Nephron (organoid): ENCODE results near the gene CNKSR3.

Experiments used
- H3K27ac Mint-ChIP-seq, 3 experiments: 2 replicates each; pipeline ENCODE4 v1.8.0; 2020; ENCODE audit warnings: mixed read lengths in 3 of 3, mild to moderate bottlenecking in 2 of 3, moderate library complexity in 1 of 3
- H3K27me3 Mint-ChIP-seq: 2 replicates; pipeline ENCODE4 v1.8.0; 2021; ENCODE audit warnings: low read depth, mild to moderate bottlenecking, moderate library complexity, mixed read lengths
- H3K36me3 Mint-ChIP-seq: 2 replicates; pipeline ENCODE4 v1.8.0; 2020; ENCODE audit warnings: low read depth, mixed read lengths
- H3K4me1 Mint-ChIP-seq: 2 replicates; pipeline ENCODE4 v1.8.0; 2020; ENCODE audit warnings: mixed read lengths
- H3K4me3 Mint-ChIP-seq, 3 experiments: 2 replicates each; pipeline ENCODE4 v1.8.0; 2020; ENCODE audit warnings: mild to moderate bottlenecking in 3 of 3, mixed read lengths in 3 of 3, moderate library complexity in 2 of 3
- H3K9me3 Mint-ChIP-seq: 2 replicates; pipeline ENCODE4 v1.8.0; 2020; ENCODE audit warnings: mixed read lengths
- TF ChIP-seq, protein P1 (sequence below), 3 experiments: fragments of 200-600 bp; sonication (generic); IDR thresholded peaks; one replicate each; pipeline ENCODE4 v1.5.0; 2021; ENCODE audit warnings: antibody characterized with exemption in 3 of 3; ENCODE audit not compliant: unreplicated experiment in 3 of 3

The CNKSR3 gene

DNA sequence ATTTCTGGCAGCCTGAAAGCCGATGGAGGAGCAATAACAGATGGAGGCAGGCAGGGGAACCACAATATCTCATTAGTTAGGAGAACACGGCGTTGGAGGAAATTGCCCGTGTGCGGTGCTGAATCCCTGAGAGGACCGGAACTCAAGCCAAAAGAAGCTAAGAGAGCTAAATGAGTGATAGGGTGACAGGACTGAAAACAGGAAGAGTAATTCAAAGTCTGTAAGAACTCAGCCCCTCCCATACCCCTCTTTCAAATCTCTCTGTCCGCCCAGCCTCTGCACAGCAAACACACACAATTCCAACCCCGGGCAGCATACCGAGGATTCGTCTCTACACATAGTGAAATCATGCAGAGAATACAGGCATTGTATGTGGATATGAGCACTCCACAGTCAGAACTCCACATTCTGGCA lies 151.3 kb downstream of the CNKSR3 start:
- no peaks in the 10 kb centered on the region for H3K36me3 Mint-ChIP-seq
- peaks cover 29% of the 10 kb centered on the region for H3K4me1 Mint-ChIP-seq
- TF ChIP-seq, protein P1, sequence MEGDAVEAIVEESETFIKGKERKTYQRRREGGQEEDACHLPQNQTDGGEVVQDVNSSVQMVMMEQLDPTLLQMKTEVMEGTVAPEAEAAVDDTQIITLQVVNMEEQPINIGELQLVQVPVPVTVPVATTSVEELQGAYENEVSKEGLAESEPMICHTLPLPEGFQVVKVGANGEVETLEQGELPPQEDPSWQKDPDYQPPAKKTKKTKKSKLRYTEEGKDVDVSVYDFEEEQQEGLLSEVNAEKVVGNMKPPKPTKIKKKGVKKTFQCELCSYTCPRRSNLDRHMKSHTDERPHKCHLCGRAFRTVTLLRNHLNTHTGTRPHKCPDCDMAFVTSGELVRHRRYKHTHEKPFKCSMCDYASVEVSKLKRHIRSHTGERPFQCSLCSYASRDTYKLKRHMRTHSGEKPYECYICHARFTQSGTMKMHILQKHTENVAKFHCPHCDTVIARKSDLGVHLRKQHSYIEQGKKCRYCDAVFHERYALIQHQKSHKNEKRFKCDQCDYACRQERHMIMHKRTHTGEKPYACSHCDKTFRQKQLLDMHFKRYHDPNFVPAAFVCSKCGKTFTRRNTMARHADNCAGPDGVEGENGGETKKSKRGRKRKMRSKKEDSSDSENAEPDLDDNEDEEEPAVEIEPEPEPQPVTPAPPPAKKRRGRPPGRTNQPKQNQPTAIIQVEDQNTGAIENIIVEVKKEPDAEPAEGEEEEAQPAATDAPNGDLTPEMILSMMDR (IDR thresholded peaks at IDR 0.05; ENCODE audit: unreplicated experiment in 3 of 3): no peak
- no peaks in the 10 kb centered on the region for H3K27me3 Mint-ChIP-seq
- H3K27ac Mint-ChIP-seq: peak overlapping the region in 2 of 3 experiments; percentile 41 to 76
- H3K9me3 Mint-ChIP-seq: no peaks in the 10 kb centered on the region
- peak overlapping the region in 2 of 3 experiments; percentile 52 to 60 for H3K4me3 Mint-ChIP-seq

DNA sequence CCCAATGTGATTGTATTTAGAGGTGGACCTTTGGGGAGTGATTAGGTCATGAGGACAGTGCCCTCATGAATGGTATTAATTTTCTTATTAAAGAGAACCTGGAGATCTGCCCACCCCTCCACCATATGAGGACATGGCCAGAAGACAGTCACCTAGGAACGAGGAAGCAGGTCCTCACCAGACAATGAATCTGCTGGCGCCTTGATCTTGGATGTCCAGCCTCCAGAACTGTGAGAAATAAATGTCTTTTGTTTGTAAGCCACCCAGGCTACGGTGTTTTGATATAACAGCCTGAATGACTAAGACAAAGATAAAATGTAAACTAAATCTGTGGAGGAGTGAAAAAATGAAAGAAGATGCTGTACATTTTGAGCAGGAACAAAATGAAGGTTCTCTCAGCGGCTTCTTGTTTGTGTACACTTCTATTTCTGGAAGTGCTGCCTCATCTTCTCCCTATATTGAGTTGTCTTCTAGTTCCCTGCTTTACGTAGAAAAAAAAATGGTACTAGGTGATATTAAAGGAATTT lies 152.4 kb downstream of the CNKSR3 start:
- Mint-ChIP-seq H3K27ac (no peak overlapping the region), H3K4me1 (peaks cover 18% of the 10 kb centered on the region), H3K4me3 (no peak overlapping the region), H3K36me3 (no peaks in the 10 kb centered on the region), H3K9me3 (no peaks in the 10 kb centered on the region), H3K27me3 (no peaks in the 10 kb centered on the region)
- TF ChIP-seq, protein P1 (IDR thresholded peaks at IDR 0.05; ENCODE audit: unreplicated experiment in 3 of 3): no peak

DNA sequence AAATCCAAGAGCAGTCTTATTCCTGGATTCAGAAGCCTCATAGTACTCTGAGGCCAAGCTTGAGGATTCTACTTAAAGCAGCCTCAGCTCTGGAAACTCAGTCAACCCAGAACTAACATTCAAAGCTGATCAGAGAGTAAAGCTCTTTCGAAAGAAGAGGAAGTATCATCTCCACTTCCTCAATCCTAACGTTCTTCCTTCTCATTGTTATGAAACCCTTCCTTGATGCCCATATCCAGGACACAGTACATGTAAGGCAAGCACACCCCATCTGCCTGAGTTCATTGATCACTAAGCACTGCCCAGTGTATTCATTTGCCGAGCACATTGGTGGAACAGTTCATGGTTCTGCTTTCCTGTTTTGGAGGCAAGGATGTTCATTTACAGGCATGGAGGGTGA lies 153.8 kb downstream of the CNKSR3 start, which contains the start of gene IPCEF1:
IPCEF1 (minus strand) TSS at position 114 of the 400 bp plus-strand sequence. CDS start 90,856 bp downstream, outside the sequence.
- Mint-ChIP-seq H3K27me3 (no peaks in the 10 kb centered on the region), H3K36me3 (no peaks in the 10 kb centered on the region), H3K27ac (no peak within 1 kb of the TSS), H3K9me3 (no peaks in the 10 kb centered on the region), H3K4me1 (peaks cover 10% of the 10 kb centered on the region), H3K4me3 (no peak within 1 kb of the TSS)
- TF ChIP-seq, protein P1 (IDR thresholded peaks at IDR 0.05; ENCODE audit: unreplicated experiment in 3 of 3): no peak

DNA sequence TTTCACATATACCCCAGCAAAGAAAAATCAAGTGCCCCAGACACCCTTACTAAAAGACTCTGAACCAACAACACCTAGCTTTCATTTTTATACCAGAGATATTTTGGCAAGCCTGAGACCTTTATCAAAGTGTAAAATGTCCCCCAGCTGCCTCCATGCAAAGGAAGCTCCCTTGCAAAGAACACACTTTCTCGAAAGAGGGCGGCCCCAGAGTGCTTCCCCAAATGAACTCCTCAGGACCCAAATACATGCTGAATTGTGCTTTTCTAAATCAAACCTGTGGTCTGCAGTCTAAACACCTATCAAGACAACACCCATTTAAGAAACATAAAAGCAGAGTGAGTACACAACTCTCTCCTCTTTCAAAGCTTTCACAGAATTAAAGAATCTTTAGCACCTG lies 154.4 kb downstream of the CNKSR3 start:
- TF ChIP-seq, protein P1 (IDR thresholded peaks at IDR 0.05; ENCODE audit: unreplicated experiment in 3 of 3): no peak
- Mint-ChIP-seq H3K27me3 (no peaks in the 10 kb centered on the region), H3K4me3 (no peak overlapping the region), H3K27ac (no peak overlapping the region), H3K4me1 (peaks cover 10% of the 10 kb centered on the region), H3K36me3 (no peaks in the 10 kb centered on the region), H3K9me3 (no peaks in the 10 kb centered on the region)

DNA sequence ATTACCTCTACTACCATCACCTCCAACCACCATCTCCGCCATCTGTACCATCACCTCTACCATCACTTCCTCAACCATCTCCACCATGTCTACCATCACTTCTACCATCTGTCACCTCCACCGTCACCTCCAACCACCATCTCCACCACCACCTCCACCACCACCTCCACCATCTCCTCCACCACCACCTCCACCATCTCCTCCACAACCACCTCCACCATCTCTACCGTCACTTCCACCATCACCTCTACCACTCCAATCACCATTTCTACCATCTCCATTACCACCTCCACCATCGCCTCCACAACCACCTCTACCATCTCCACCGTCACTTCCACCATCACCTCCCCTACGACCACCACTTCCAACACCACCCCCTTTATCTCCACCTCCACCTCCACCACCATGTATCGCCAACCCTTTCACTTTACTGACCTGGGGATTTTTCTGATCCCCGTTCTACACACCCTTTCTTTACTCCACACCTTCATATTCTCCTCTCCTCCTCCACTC lies 156.2 kb downstream of the CNKSR3 start:
- H3K4me1 Mint-ChIP-seq: peaks cover 15% of the 10 kb centered on the region
- H3K36me3 Mint-ChIP-seq: no peaks in the 10 kb centered on the region
- H3K27ac Mint-ChIP-seq: peak overlapping the region in 2 of 3 experiments; percentile 2 to 67
- TF ChIP-seq, protein P1 (IDR thresholded peaks at IDR 0.05; ENCODE audit: unreplicated experiment in 3 of 3): no peak
- no peak overlapping the region for H3K4me3 Mint-ChIP-seq
- no peaks in the 10 kb centered on the region for H3K27me3 Mint-ChIP-seq
- no peaks in the 10 kb centered on the region for H3K9me3 Mint-ChIP-seq

DNA sequence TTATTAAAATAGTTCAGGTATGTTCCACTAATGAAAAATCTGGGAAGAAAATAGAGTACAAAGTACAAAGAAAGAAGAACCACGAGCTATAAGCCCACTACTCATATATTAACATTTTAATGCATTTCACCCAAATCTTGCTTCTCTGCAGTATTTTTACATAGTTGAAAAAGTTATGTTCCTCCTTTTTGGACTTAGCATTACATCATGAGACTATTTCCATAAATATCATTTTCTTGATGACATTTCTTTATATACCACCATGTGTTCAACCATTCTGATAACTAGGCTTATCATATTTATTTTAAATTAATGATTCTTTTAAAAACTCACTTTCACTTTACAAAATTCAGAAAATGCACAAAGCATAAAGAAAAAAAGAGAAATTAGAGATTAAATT lies 156.9 kb downstream of the CNKSR3 start:
- Mint-ChIP-seq H3K4me1 (peaks cover 10% of the 10 kb centered on the region), H3K9me3 (no peaks in the 10 kb centered on the region), H3K27ac (no peak overlapping the region), H3K36me3 (no peaks in the 10 kb centered on the region), H3K27me3 (no peaks in the 10 kb centered on the region), H3K4me3 (no peak overlapping the region)
- TF ChIP-seq, protein P1 (IDR thresholded peaks at IDR 0.05; ENCODE audit: unreplicated experiment in 3 of 3): no peak
